ENCODE measurements around the gene TLCD1.

DNA sequence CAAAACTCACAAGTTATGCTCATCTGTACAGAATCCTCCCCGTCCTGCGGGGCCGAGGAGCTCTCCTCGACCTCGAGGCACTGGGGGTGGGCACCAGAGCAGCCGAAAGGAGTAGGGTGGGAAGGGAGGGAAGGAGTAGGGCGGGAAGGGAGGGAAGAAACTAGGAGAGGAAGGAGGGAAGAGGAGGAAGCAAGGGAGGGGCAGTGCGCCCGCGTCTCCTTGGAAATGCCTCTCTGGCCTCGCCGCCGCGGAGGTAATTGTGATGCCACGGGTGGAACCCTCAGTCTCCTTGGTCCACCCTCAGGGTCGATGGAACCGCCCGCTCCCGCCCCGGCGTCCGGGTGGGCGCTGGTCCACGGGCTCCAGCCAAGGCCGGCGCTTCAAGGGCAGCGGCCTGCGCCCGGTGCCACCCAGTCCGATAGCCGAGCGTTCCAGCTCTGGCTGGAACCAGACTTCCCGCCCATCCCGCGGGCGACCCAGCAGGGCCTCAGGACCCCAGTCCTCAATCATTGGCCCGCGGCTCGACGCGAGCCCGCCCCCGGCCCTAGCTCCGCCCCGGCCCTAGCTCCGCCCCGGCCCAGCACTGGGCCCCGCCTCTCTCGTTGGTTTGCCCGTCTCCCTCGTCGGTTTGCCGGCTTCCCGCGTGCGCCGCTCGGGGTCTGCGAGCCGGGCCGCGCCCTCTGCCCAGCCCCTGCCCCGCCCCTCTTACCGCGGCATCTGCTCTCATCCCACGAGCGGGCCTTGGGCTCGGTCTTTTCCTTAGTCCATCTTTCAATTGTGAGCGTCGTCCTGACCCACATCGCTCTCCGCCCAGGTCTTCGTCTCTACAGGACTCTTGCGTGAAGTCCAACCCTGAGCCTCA is 14.9 kb downstream of the TLCD1 start:
- TF ChIP-seq, protein P1, sequence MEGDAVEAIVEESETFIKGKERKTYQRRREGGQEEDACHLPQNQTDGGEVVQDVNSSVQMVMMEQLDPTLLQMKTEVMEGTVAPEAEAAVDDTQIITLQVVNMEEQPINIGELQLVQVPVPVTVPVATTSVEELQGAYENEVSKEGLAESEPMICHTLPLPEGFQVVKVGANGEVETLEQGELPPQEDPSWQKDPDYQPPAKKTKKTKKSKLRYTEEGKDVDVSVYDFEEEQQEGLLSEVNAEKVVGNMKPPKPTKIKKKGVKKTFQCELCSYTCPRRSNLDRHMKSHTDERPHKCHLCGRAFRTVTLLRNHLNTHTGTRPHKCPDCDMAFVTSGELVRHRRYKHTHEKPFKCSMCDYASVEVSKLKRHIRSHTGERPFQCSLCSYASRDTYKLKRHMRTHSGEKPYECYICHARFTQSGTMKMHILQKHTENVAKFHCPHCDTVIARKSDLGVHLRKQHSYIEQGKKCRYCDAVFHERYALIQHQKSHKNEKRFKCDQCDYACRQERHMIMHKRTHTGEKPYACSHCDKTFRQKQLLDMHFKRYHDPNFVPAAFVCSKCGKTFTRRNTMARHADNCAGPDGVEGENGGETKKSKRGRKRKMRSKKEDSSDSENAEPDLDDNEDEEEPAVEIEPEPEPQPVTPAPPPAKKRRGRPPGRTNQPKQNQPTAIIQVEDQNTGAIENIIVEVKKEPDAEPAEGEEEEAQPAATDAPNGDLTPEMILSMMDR (IDR thresholded peaks at IDR 0.05; ENCODE audit: borderline replicate concordance, extremely low read depth, low read length, poor library complexity, severe bottlenecking) = no peak
- TF ChIP-seq EZH2 (IDR thresholded peaks at IDR 0.05; ENCODE audit: borderline replicate concordance, low read depth, low read length, severe bottlenecking) = no peak
